HL-60 (cell line): Measurements from ENCODE around the gene MTMR12.

Experiments used
- DNase-seq, 2 experiments: peaks; one replicate each; pipeline ENCODE4 v3.0.0-alpha.2; 2010 to 2020; ENCODE audit warnings: low read depth in 1 of 2, low spot score in 1 of 2
- H3K27ac ChIP-seq: fragments of 250-450 bp; sonication (Bioruptor Pico); replicated peaks from 2 replicates; pipeline ENCODE4 v1.5.1; 2020; ENCODE audit warnings: mild to moderate bottlenecking, moderate library complexity
- H3K27me3 ChIP-seq: fragments of 250-450 bp; sonication (Bioruptor Pico); 2 replicates; pipeline ENCODE4 v1.5.1; 2021; ENCODE audit warnings: mild to moderate bottlenecking, moderate library complexity; ENCODE audit not compliant: insufficient read depth, poor library complexity, severe bottlenecking
- H3K4me3 ChIP-seq: replicated peaks from 2 replicates; pipeline ENCODE4 v1.5.1; 2011; ENCODE audit warnings: mild to moderate bottlenecking, control low read depth, low read length; ENCODE audit not compliant: insufficient read depth
- CTCF ChIP-seq: IDR thresholded peaks from one replicate; pipeline ENCODE4 v1.5.1; 2011; ENCODE audit warnings: low read length, control low read depth, inconsistent platforms; ENCODE audit not compliant: insufficient read depth
- GABPA ChIP-seq: IDR thresholded peaks from 2 replicates; pipeline ENCODE4 v1.6.1; 2012; ENCODE audit warnings: low read depth
- POLR2AphosphoS5 ChIP-seq: IDR thresholded peaks from 2 replicates; pipeline ENCODE4 v1.6.1; 2012; ENCODE audit warnings: low read depth
- REST ChIP-seq: IDR thresholded peaks from 2 replicates; pipeline ENCODE4 v1.6.1; 2012; ENCODE audit warnings: low read depth; ENCODE audit not compliant: insufficient replicate concordance
- SPI1 ChIP-seq: IDR thresholded peaks from 2 replicates; pipeline ENCODE4 v1.6.1; 2012; ENCODE audit warnings: low read depth, mild to moderate bottlenecking, borderline replicate concordance

The MTMR12 gene

GRCh38 chr5:32319392-32319791 lies 6.7 kb upstream of the MTMR12 start:
- H3K4me3 ChIP-seq: no peak overlapping the region
- DNase-seq: no peak
- TF ChIP-seq POLR2AphosphoS5 (no peak), SPI1 (no peak), REST (no peak), CTCF (no peak), GABPA (no peak)
- H3K27me3 ChIP-seq: no peaks in the 10 kb centered on the region
- no peak overlapping the region for H3K27ac ChIP-seq

GRCh38 chr5:32317041-32317440 lies 4.3 kb upstream of the MTMR12 start:
- DNase-seq: no peak
- Histone ChIP-seq H3K4me3 (no peak overlapping the region), H3K27me3 (no peaks in the 10 kb centered on the region), H3K27ac (no peak overlapping the region)
- no peak for TF ChIP-seq REST
- TF ChIP-seq CTCF: no peak
- TF ChIP-seq POLR2AphosphoS5: no peak
- no peak for TF ChIP-seq SPI1
- no peak for TF ChIP-seq GABPA

- H3K4me3 ChIP-seq: no peak overlapping the region
- TF ChIP-seq CTCF (no peak), POLR2AphosphoS5 (no peak), REST (no peak), GABPA (no peak), SPI1 (no peak)
Measured at GRCh38 chr5:32315221-32316014, 2.7 kb upstream of the MTMR12 start.

More at GRCh38 chr5:32315221-32316014, 2.7 kb upstream of the MTMR12 start:
- Histone ChIP-seq H3K27me3 (no peaks in the 10 kb centered on the region), H3K27ac (no peak overlapping the region)
- DNase-seq: no peak
